ENCODE results near the gene COPS8. TPM values are rescaled to one million over a fixed set of nuclear protein-coding genes. Genes with fewer than 3 reads are reported as not detected.

Gene COPS8
- total and polyA plus RNA-seq, 2 experiments from 2014 or later, result 120 to 130 TPM

DNA sequence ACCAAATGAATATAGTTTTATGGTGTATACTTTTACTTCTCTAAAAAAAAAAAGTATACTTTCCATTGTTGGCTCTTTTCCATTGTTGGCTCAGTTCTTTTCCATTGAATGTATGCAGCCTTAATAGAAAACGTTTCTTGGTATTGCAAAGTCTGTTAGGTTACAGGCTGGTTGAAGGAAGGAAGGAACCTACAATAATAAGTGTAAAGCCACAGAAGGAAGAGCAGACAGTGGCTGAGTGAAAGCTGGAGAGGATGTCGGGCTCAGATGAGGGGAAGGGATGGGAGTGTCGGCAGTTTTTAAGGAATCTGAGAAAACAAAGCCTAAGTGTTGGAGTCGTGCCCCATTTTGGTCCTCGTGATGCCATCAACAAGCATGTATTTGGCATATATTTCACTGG is 6.8 kb downstream of the COPS8 start (continued):
- TF ChIP-seq, protein P1, sequence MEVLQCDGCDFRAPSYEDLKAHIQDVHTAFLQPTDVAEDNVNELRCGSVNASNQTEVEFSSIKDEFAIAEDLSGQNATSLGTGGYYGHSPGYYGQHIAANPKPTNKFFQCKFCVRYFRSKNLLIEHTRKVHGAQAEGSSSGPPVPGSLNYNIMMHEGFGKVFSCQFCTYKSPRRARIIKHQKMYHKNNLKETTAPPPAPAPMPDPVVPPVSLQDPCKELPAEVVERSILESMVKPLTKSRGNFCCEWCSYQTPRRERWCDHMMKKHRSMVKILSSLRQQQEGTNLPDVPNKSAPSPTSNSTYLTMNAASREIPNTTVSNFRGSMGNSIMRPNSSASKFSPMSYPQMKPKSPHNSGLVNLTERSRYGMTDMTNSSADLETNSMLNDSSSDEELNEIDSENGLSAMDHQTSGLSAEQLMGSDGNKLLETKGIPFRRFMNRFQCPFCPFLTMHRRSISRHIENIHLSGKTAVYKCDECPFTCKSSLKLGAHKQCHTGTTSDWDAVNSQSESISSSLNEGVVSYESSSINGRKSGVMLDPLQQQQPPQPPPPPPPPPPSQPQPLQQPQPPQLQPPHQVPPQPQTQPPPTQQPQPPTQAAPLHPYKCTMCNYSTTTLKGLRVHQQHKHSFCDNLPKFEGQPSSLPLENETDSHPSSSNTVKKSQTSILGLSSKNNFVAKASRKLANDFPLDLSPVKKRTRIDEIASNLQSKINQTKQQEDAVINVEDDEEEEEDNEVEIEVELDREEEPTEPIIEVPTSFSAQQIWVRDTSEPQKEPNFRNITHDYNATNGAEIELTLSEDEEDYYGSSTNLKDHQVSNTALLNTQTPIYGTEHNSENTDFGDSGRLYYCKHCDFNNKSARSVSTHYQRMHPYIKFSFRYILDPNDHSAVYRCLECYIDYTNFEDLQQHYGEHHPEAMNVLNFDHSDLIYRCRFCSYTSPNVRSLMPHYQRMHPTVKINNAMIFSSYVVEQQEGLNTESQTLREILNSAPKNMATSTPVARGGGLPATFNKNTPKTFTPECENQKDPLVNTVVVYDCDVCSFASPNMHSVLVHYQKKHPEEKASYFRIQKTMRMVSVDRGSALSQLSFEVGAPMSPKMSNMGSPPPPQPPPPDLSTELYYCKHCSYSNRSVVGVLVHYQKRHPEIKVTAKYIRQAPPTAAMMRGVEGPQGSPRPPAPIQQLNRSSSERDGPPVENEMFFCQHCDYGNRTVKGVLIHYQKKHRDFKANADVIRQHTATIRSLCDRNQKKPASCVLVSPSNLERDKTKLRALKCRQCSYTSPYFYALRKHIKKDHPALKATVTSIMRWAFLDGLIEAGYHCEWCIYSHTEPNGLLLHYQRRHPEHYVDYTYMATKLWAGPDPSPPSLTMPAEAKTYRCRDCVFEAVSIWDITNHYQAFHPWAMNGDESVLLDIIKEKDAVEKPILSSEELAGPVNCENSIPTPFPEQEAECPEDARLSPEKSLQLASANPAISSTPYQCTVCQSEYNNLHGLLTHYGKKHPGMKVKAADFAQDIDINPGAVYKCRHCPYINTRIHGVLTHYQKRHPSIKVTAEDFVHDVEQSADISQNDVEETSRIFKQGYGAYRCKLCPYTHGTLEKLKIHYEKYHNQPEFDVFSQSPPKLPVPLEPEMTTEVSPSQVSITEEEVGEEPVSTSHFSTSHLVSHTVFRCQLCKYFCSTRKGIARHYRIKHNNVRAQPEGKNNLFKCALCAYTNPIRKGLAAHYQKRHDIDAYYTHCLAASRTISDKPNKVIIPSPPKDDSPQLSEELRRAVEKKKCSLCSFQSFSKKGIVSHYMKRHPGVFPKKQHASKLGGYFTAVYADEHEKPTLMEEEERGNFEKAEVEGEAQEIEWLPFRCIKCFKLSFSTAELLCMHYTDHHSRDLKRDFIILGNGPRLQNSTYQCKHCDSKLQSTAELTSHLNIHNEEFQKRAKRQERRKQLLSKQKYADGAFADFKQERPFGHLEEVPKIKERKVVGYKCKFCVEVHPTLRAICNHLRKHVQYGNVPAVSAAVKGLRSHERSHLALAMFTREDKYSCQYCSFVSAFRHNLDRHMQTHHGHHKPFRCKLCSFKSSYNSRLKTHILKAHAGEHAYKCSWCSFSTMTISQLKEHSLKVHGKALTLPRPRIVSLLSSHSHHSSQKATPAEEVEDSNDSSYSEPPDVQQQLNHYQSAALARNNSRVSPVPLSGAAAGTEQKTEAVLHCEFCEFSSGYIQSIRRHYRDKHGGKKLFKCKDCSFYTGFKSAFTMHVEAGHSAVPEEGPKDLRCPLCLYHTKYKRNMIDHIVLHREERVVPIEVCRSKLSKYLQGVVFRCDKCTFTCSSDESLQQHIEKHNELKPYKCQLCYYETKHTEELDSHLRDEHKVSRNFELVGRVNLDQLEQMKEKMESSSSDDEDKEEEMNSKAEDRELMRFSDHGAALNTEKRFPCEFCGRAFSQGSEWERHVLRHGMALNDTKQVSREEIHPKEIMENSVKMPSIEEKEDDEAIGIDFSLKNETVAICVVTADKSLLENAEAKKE (CRISPR knock-in tag; IDR thresholded peaks at IDR 0.05), result no peak
- no peak for TF ChIP-seq POLR2AphosphoS5 (IDR thresholded peaks at IDR 0.05; ENCODE audit: low read depth)

DNA sequence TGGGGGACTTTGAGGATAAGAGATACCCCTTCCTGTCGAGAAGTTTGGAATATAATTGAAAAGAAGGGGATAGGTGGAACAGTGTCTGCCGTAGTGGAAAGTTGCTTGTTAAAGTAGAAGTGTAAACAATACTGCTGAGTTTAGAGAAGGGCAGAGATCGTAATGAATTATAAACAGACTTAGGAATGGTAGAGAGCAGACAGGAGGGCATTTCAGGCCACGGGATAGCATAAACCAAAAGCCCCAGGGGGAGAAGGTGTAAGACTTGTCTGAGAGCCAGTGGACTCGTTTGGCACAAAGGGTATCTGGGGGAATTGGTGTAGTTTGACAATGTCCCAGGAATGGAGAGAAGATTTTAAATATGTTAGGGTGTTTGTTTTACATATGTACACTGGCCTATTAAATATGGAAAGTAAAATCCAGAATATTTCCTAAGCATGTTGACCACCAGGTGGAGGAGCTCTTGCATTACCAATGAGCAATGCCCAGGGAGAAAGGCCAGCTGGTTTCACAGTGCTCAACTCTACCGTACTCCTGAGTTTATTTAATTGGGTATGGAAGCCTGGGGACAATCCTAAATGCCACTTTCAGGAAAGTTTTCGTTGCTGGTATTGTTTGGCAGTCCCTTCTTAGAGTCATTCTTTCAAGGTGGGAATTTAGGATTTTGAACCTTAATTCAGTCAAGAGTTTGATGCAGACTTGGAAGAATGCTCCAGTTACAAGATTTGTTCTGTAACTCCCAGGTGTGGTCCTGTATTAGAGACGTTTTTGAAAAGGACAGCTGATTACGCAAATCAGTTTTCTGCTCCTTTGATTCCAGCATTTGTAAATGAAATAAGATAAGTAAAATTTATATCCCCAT is 7.5 kb downstream of the COPS8 start:
- H3K27ac Mint-ChIP-seq, result peak overlapping the region; percentile 3; the same call in 1 of the 2 replicates
- peaks cover 6% of the 10 kb centered on the region for H3K27me3 Mint-ChIP-seq (ENCODE audit: insufficient read depth, low read depth, poor library complexity)
- H3K4me1 ChIP-seq (ENCODE audit: insufficient read depth), result no peaks in the 10 kb centered on the region
- H3K4me3 ChIP-seq, result no peak overlapping the region
- H3F3A ChIP-seq (replicated peaks; ENCODE audit: low read depth), result no peaks in the 10 kb centered on the region
- no peaks in the 10 kb centered on the region for H3K4me1 Mint-ChIP-seq
- DNase-seq (ENCODE audit: low spot score) (peak; percentile 23), ATAC-seq (no peak)
- no peak overlapping the region for H3K4me3 Mint-ChIP-seq
- peaks cover 20% of the 10 kb centered on the region for H4K20me1 ChIP-seq (replicated peaks; ENCODE audit: insufficient read depth)
- peaks cover 49% of the 10 kb centered on the region for H3K36me3 Mint-ChIP-seq (ENCODE audit: low read depth)
- H3K9me3 Mint-ChIP-seq, result no peaks in the 10 kb centered on the region
- TF ChIP-seq, protein P2, sequence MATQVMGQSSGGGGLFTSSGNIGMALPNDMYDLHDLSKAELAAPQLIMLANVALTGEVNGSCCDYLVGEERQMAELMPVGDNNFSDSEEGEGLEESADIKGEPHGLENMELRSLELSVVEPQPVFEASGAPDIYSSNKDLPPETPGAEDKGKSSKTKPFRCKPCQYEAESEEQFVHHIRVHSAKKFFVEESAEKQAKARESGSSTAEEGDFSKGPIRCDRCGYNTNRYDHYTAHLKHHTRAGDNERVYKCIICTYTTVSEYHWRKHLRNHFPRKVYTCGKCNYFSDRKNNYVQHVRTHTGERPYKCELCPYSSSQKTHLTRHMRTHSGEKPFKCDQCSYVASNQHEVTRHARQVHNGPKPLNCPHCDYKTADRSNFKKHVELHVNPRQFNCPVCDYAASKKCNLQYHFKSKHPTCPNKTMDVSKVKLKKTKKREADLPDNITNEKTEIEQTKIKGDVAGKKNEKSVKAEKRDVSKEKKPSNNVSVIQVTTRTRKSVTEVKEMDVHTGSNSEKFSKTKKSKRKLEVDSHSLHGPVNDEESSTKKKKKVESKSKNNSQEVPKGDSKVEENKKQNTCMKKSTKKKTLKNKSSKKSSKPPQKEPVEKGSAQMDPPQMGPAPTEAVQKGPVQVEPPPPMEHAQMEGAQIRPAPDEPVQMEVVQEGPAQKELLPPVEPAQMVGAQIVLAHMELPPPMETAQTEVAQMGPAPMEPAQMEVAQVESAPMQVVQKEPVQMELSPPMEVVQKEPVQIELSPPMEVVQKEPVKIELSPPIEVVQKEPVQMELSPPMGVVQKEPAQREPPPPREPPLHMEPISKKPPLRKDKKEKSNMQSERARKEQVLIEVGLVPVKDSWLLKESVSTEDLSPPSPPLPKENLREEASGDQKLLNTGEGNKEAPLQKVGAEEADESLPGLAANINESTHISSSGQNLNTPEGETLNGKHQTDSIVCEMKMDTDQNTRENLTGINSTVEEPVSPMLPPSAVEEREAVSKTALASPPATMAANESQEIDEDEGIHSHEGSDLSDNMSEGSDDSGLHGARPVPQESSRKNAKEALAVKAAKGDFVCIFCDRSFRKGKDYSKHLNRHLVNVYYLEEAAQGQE (IDR thresholded peaks at IDR 0.05; ENCODE audit: unreplicated experiment), result no peak
- peak; percentile 26 to 41 for TF ChIP-seq CTCF (conservative IDR thresholded peaks at IDR 0.05; ENCODE audit: low read depth in 2 of 2)
- H3K9me2 ChIP-seq (ENCODE audit: insufficient read depth), result no peaks in the 10 kb centered on the region
- H3K79me2 ChIP-seq (replicated peaks; ENCODE audit: insufficient read depth), result peaks cover 51% of the 10 kb centered on the region
- H3K27ac ChIP-seq (ENCODE audit: low read depth), result no peak overlapping the region
- peaks cover 39% of the 10 kb centered on the region for H3K36me3 ChIP-seq (ENCODE audit: insufficient read depth)
- no peaks in the 10 kb centered on the region for H3K27me3 ChIP-seq (ENCODE audit: insufficient read depth)
- H2AFZ ChIP-seq, result no peak overlapping the region
- no peak overlapping the region for H3K4me2 ChIP-seq

Data from GM23338 (cell line).